Stimulated activated CD8-positive, alpha-beta memory T cell treated with anti-CD3 and anti-CD28 coated beads, Interleukin-12 subunit alpha, Interleukin-12 subunit beta, amount 100 ng/mL, for 24 hours (primary cell): ENCODE measurements around the gene NUBPL.
"Not testable (repeated sequence)": the region's sequence is repeated elsewhere in the genome, so short reads cannot be mapped to it uniquely, and the experiment has no call there.

ENCODE experiments used
- DNase-seq: peaks from one replicate; pipeline ENCODE4 v3.0.0-alpha.2; 2020; ENCODE audit errors: extremely low read depth

Gene NUBPL

GRCh38 chr14:31877255-31877798 lies 316.1 kb downstream of the NUBPL start:
- no peak for DNase-seq

GRCh38 chr14:31879661-31880348 lies 318.6 kb downstream of the NUBPL start:
- DNase-seq = no peak

- no peak for DNase-seq
These were observed 319.7 kb downstream of the NUBPL start for GRCh38 chr14:31880935-31881334.

- no peak for DNase-seq
These were observed 320.5 kb downstream of the NUBPL start for GRCh38 chr14:31881531-31882310.

- no peak for DNase-seq
These were observed 323.0 kb downstream of the NUBPL start for GRCh38 chr14:31884238-31884637.

- DNase-seq = no peak
These were observed 323.7 kb downstream of the NUBPL start for GRCh38 chr14:31884776-31885379.

GRCh38 chr14:31886156-31886835 lies 325.1 kb downstream of the NUBPL start:
- DNase-seq = no peak

- DNase-seq = no peak
These were observed 326.9 kb downstream of the NUBPL start for GRCh38 chr14:31887929-31888580.

- DNase-seq = no peak
These were observed 328.1 kb downstream of the NUBPL start for GRCh38 chr14:31889297-31889696.

GRCh38 chr14:31890202-31890601 lies 329.0 kb downstream of the NUBPL start:
- DNase-seq = not testable (repeated sequence)

GRCh38 chr14:31893221-31893757 lies 332.1 kb downstream of the NUBPL start:
- no peak for DNase-seq

GRCh38 chr14:31894351-31894750 lies 333.1 kb downstream of the NUBPL start:
- DNase-seq = no peak

GRCh38 chr14:31895206-31895605 lies 334.0 kb downstream of the NUBPL start:
- no peak for DNase-seq

- DNase-seq = no peak
These were observed 334.4 kb downstream of the NUBPL start for GRCh38 chr14:31895646-31896045.

- DNase-seq = no peak
These were observed 336.5 kb downstream of the NUBPL start for GRCh38 chr14:31897581-31898186.

GRCh38 chr14:31898838-31899528 lies 337.8 kb downstream of the NUBPL start:
- no peak for DNase-seq

- DNase-seq = no peak
These were observed 340.8 kb downstream of the NUBPL start for GRCh38 chr14:31902002-31902401.

GRCh38 chr14:31902945-31903646 lies 341.9 kb downstream of the NUBPL start:
- no peak for DNase-seq

GRCh38 chr14:31909977-31910376 lies 348.8 kb downstream of the NUBPL start:
- no peak for DNase-seq
